ENCODE measurements around the gene TSSK6. TPM values are rescaled to one million over a fixed set of nuclear protein-coding genes. Genes with fewer than 3 reads are reported as not detected.

Gene TSSK6
- polyA plus RNA-seq, 1 donor, result 1.2 TPM

Other genes with a start within 250 kb of the TSSK6 start
- gene TM6SF2, start 242.2 kb downstream of the TSSK6 start, polyA plus RNA-seq (ENCODE audit: insufficient read length), result 1.7 TPM
- 40.4 TPM for gene SUGP1, start 195.0 kb downstream of the TSSK6 start, polyA plus RNA-seq (ENCODE audit: insufficient read length)
- 60.6 TPM for gene MAU2, start 194.7 kb downstream of the TSSK6 start, polyA plus RNA-seq (ENCODE audit: insufficient read length)
- gene GATAD2A, start 109.9 kb downstream of the TSSK6 start, polyA plus RNA-seq (ENCODE audit: insufficient read length), result 56.4 TPM
- gene NDUFA13, start 677 bp upstream of the TSSK6 start, polyA plus RNA-seq (ENCODE audit: insufficient read length), result 180 TPM
- 7.3 TPM for gene YJEFN3, start 13.4 kb upstream of the TSSK6 start, polyA plus RNA-seq (ENCODE audit: insufficient read length)
- 1.5 TPM for gene CILP2, start 22.7 kb upstream of the TSSK6 start, polyA plus RNA-seq (ENCODE audit: insufficient read length)
- 2.3 TPM for gene PBX4, start 103.1 kb upstream of the TSSK6 start, polyA plus RNA-seq (ENCODE audit: insufficient read length)
- 4.4 TPM for gene LPAR2, start 112.7 kb upstream of the TSSK6 start, polyA plus RNA-seq (ENCODE audit: insufficient read length)
- 4.5 TPM for gene GMIP, start 128.1 kb upstream of the TSSK6 start, polyA plus RNA-seq (ENCODE audit: insufficient read length)
- gene ATP13A1, start 148.1 kb upstream of the TSSK6 start, polyA plus RNA-seq (ENCODE audit: insufficient read length), result 36.3 TPM
- gene ZNF101, start 153.3 kb upstream of the TSSK6 start, polyA plus RNA-seq (ENCODE audit: insufficient read length), result 7.6 TPM
- 4.0 TPM for gene ZNF14, start 217.6 kb upstream of the TSSK6 start, polyA plus RNA-seq (ENCODE audit: insufficient read length)